Liver (tissue), 9 donors: ENCODE data around the gene GCDH. TPM values are rescaled to one million over a fixed set of nuclear protein-coding genes. Genes with fewer than 3 reads are reported as not detected.

Source experiments
- DNase-seq: peaks from one replicate; pipeline ENCODE4 v3.0.0-alpha.2; 2017; ENCODE audit warnings: low spot score
- H3K27ac ChIP-seq, 2 donors: one replicate each; pipeline ENCODE4 v1.7.0; 2013; ENCODE audit warnings: inconsistent platforms in 2 of 2, low read length in 2 of 2, control low read depth in 1 of 2, low read depth in 1 of 2, mild to moderate bottlenecking in 1 of 2
- H3K27me3 ChIP-seq, 4 donors: one replicate each; pipeline versions ENCODE4 v1.6.1 to v1.7.0; 2013; ENCODE audit warnings: low read length in 3 of 4, inconsistent platforms in 1 of 4, mild to moderate bottlenecking in 1 of 4, moderate library complexity in 1 of 4; ENCODE audit not compliant: control insufficient read depth in 4 of 4, insufficient read depth in 4 of 4
- H3K36me3 ChIP-seq, 4 donors: one replicate each; pipeline versions ENCODE4 v1.6.1 to v1.7.0; 2013; ENCODE audit warnings: low read length in 3 of 4, mild to moderate bottlenecking in 3 of 4, low read depth in 1 of 4, moderate library complexity in 1 of 4; ENCODE audit not compliant: control insufficient read depth in 4 of 4, insufficient read depth in 3 of 4
- H3K4me1 ChIP-seq, 4 donors: one replicate each; pipeline versions ENCODE4 v1.6.1 to v1.7.0; 2013; ENCODE audit warnings: low read length in 3 of 4, mild to moderate bottlenecking in 3 of 4, moderate library complexity in 1 of 4; ENCODE audit not compliant: control insufficient read depth in 4 of 4, insufficient read depth in 4 of 4
- H3K4me3 ChIP-seq, 3 donors: one replicate each; pipeline versions ENCODE4 v1.6.1 to v1.7.0; 2013; ENCODE audit warnings: low read length in 3 of 3, control low read depth in 1 of 3, low read depth in 1 of 3, mild to moderate bottlenecking in 1 of 3
- H3K9ac ChIP-seq, 2 donors: one replicate each; pipeline ENCODE4 v1.7.0; 2013; ENCODE audit warnings: low read length in 2 of 2, mild to moderate bottlenecking in 2 of 2, moderate library complexity in 2 of 2, control low read depth in 1 of 2, low read depth in 1 of 2
- H3K9me3 ChIP-seq, 4 donors: one replicate each; pipeline versions ENCODE4 v1.6.1 to v1.7.0; 2013; ENCODE audit warnings: low read length in 3 of 4; ENCODE audit not compliant: control insufficient read depth in 4 of 4
- EGR1 ChIP-seq, 2 donors: IDR thresholded peaks; 2 replicates each; pipeline ENCODE4 v1.6.1; 2016 to 2018; ENCODE audit warnings: antibody characterized with exemption in 2 of 2, low read depth in 2 of 2
- FOXA1 ChIP-seq: IDR thresholded peaks from 2 replicates; pipeline ENCODE4 v1.6.1; 2016; ENCODE audit warnings: antibody characterized with exemption
- FOXA2 ChIP-seq: IDR thresholded peaks from 2 replicates; pipeline ENCODE4 v1.6.1; 2016; ENCODE audit warnings: antibody characterized with exemption
- GABPA ChIP-seq, 2 donors: IDR thresholded peaks in 1 of 2; conservative IDR thresholded peaks in 1 of 2; 2 replicates each; pipeline ENCODE4 v1.6.1; 2016; ENCODE audit warnings: antibody characterized with exemption in 2 of 2, mild to moderate bottlenecking in 1 of 2, moderate library complexity in 1 of 2
- HNF4A ChIP-seq, 2 donors: conservative IDR thresholded peaks; 2 replicates each; pipeline ENCODE4 v1.6.1; 2016; ENCODE audit warnings: antibody characterized with exemption in 2 of 2, mild to moderate bottlenecking in 2 of 2
- HNF4G ChIP-seq: IDR thresholded peaks from 2 replicates; pipeline ENCODE4 v1.6.1; 2016; ENCODE audit warnings: antibody characterized with exemption
- JUND ChIP-seq, 2 donors: IDR thresholded peaks; 2 replicates each; pipeline ENCODE4 v1.6.1; 2016; ENCODE audit warnings: antibody characterized with exemption in 2 of 2
- NR2F2 ChIP-seq: IDR thresholded peaks from 2 replicates; pipeline ENCODE4 v1.6.1; 2016; ENCODE audit warnings: antibody characterized with exemption
- RAD21 ChIP-seq, 2 donors: IDR thresholded peaks; 2 replicates each; pipeline ENCODE4 v1.6.1; 2016; ENCODE audit warnings: antibody characterized with exemption in 2 of 2, mild to moderate bottlenecking in 2 of 2
- RXRA ChIP-seq, 2 donors: IDR thresholded peaks; 2 replicates each; pipeline ENCODE4 v1.6.1; 2017 to 2018; ENCODE audit warnings: antibody characterized with exemption in 2 of 2, mild to moderate bottlenecking in 1 of 2
- SP1 ChIP-seq: IDR thresholded peaks from 2 replicates; pipeline ENCODE4 v1.6.1; 2018; ENCODE audit warnings: antibody characterized with exemption, mild to moderate bottlenecking
- TAF1 ChIP-seq: conservative IDR thresholded peaks from 2 replicates; pipeline ENCODE4 v1.6.1; 2016; ENCODE audit warnings: antibody characterized with exemption, mild to moderate bottlenecking
- YY1 ChIP-seq: IDR thresholded peaks from 2 replicates; pipeline ENCODE4 v1.6.1; 2016; ENCODE audit warnings: antibody characterized with exemption, mild to moderate bottlenecking
- WGBS: extraction: QIAGEN DNeasy Blood & Tissue Kit; methylation state at CpG from one replicate; pipeline ENCODE4 v1.1.7; 2013; 5-methylcytosine and 5-hydroxymethylcytosine counted together
- polyA plus RNA-seq, 2 donors: library from polyadenylated mRNA; stranded (reverse) in 1 of 2; unstranded in 1 of 2; fragments of 200-250 nt in 1 of 2; fragments of >200 nt in 1 of 2; fragmentation: Nextera tagmentation in 1 of 2; extraction: Ambion mirVana in 1 of 2; gene quantifications; one replicate each; pipeline versions ENCODE4 v1.2.1 to v1.2.3, GENCODE V29; 2013 to 2015
- total RNA-seq, 2 donors: library from RNA; depleted of rRNA; stranded (reverse); fragments of >200 nt; gene quantifications; one replicate each; pipeline ENCODE4 v1.2.3, GENCODE V29; 2014
- TF ChIP-seq, protein P1 (sequence below): IDR thresholded peaks from 2 replicates; pipeline ENCODE4 v1.6.1; 2016; ENCODE audit warnings: antibody characterized with exemption
- TF ChIP-seq, protein P2 (sequence below): IDR thresholded peaks from 2 replicates; pipeline ENCODE4 v1.6.1; 2016; ENCODE audit warnings: antibody characterized with exemption, mild to moderate bottlenecking
- TF ChIP-seq, protein P3 (sequence below): IDR thresholded peaks from 2 replicates; pipeline ENCODE4 v1.6.1; 2016; ENCODE audit warnings: antibody characterized with exemption
- TF ChIP-seq, protein P4 (sequence below): IDR thresholded peaks from 2 replicates; pipeline ENCODE4 v1.6.1; 2016; ENCODE audit warnings: antibody characterized with exemption
- TF ChIP-seq, protein P5 (sequence below): fragments of 150-350 bp; IDR thresholded peaks from 2 replicates; pipeline ENCODE4 v1.5.1; 2017; ENCODE audit warnings: improper control_type of control experiment, low read depth, low read length; ENCODE audit not compliant: missing input control
- donor health status: healthy.
- donor health status: healthy.
- donor health status: healthy.
- donor health status: healthy.
- donor health status: healthy.

GCDH gene
- total and polyA plus RNA-seq, 4 donors: 65.8 to 118 (median 78.1) TPM

DNA sequence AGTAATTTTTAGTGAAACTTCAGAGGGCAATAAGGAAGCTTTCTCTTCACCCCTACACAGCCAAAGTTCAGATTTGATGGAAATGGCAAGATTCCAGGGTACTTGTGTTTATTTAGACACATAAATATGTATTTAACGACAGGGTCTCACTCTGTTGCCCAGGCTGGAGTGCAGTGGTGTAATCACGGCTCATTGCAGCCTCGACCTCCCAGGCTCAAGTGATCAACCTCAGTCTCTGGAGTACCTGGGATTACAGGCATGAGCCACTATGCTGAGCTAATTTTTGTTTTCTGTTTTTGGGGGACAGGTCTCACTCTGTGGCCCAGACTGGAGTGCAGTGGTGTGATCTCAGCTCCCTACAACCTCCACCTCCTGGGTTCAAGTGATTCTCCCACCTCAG lies 30.1 kb downstream of the GCDH start:
- H3K27me3 ChIP-seq: no peaks in the 10 kb centered on the region
- no peak overlapping the region for H3K27ac ChIP-seq
- peaks cover 19 to 32% (median 25%) of the 10 kb centered on the region in 4 donors for H3K36me3 ChIP-seq
- H3K4me1 ChIP-seq: peaks cover 0 to 5% (median 3%) of the 10 kb centered on the region in 4 donors
- no peaks in the 10 kb centered on the region for H3K9me3 ChIP-seq
- no peak overlapping the region for H3K4me3 ChIP-seq
- DNase-seq: no peak
- TF ChIP-seq FOXA1 (no peak), FOXA2 (no peak), EGR1 (IDR thresholded peaks at IDR 0.05; ENCODE audit: low read depth in 2 of 2) (no peak), JUND (IDR thresholded peaks at IDR 0.05) (no peak), RAD21 (IDR thresholded peaks at IDR 0.05) (no peak), GABPA (IDR thresholded peaks at IDR 0.05 in 1 of 2, conservative IDR thresholded peaks at IDR 0.05 in 1 of 2) (no peak), HNF4G (no peak), TAF1 (no peak), SP1 (no peak), HNF4A (conservative IDR thresholded peaks at IDR 0.05) (no peak), NR2F2 (no peak), RXRA (IDR thresholded peaks at IDR 0.05) (no peak), YY1 (no peak)
- TF ChIP-seq, protein P1, sequence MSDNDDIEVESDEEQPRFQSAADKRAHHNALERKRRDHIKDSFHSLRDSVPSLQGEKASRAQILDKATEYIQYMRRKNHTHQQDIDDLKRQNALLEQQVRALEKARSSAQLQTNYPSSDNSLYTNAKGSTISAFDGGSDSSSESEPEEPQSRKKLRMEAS: no peak
- TF ChIP-seq, protein P2, sequence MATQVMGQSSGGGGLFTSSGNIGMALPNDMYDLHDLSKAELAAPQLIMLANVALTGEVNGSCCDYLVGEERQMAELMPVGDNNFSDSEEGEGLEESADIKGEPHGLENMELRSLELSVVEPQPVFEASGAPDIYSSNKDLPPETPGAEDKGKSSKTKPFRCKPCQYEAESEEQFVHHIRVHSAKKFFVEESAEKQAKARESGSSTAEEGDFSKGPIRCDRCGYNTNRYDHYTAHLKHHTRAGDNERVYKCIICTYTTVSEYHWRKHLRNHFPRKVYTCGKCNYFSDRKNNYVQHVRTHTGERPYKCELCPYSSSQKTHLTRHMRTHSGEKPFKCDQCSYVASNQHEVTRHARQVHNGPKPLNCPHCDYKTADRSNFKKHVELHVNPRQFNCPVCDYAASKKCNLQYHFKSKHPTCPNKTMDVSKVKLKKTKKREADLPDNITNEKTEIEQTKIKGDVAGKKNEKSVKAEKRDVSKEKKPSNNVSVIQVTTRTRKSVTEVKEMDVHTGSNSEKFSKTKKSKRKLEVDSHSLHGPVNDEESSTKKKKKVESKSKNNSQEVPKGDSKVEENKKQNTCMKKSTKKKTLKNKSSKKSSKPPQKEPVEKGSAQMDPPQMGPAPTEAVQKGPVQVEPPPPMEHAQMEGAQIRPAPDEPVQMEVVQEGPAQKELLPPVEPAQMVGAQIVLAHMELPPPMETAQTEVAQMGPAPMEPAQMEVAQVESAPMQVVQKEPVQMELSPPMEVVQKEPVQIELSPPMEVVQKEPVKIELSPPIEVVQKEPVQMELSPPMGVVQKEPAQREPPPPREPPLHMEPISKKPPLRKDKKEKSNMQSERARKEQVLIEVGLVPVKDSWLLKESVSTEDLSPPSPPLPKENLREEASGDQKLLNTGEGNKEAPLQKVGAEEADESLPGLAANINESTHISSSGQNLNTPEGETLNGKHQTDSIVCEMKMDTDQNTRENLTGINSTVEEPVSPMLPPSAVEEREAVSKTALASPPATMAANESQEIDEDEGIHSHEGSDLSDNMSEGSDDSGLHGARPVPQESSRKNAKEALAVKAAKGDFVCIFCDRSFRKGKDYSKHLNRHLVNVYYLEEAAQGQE: no peak
- TF ChIP-seq, protein P3, sequence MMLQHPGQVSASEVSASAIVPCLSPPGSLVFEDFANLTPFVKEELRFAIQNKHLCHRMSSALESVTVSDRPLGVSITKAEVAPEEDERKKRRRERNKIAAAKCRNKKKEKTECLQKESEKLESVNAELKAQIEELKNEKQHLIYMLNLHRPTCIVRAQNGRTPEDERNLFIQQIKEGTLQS: no peak
- TF ChIP-seq, protein P4, sequence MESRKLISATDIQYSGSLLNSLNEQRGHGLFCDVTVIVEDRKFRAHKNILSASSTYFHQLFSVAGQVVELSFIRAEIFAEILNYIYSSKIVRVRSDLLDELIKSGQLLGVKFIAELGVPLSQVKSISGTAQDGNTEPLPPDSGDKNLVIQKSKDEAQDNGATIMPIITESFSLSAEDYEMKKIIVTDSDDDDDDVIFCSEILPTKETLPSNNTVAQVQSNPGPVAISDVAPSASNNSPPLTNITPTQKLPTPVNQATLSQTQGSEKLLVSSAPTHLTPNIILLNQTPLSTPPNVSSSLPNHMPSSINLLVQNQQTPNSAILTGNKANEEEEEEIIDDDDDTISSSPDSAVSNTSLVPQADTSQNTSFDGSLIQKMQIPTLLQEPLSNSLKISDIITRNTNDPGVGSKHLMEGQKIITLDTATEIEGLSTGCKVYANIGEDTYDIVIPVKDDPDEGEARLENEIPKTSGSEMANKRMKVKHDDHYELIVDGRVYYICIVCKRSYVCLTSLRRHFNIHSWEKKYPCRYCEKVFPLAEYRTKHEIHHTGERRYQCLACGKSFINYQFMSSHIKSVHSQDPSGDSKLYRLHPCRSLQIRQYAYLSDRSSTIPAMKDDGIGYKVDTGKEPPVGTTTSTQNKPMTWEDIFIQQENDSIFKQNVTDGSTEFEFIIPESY: no peak
- TF ChIP-seq, protein P5, sequence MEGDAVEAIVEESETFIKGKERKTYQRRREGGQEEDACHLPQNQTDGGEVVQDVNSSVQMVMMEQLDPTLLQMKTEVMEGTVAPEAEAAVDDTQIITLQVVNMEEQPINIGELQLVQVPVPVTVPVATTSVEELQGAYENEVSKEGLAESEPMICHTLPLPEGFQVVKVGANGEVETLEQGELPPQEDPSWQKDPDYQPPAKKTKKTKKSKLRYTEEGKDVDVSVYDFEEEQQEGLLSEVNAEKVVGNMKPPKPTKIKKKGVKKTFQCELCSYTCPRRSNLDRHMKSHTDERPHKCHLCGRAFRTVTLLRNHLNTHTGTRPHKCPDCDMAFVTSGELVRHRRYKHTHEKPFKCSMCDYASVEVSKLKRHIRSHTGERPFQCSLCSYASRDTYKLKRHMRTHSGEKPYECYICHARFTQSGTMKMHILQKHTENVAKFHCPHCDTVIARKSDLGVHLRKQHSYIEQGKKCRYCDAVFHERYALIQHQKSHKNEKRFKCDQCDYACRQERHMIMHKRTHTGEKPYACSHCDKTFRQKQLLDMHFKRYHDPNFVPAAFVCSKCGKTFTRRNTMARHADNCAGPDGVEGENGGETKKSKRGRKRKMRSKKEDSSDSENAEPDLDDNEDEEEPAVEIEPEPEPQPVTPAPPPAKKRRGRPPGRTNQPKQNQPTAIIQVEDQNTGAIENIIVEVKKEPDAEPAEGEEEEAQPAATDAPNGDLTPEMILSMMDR: no peak
- no peak overlapping the region for H3K9ac ChIP-seq
- WGBS: 50% methylated on average over 3 of the region's 3 CpGs
